OCI-LY7 (cell line): ENCODE results near the gene OR6A2. TPM values are rescaled to one million over a fixed set of nuclear protein-coding genes. Genes with fewer than 3 reads are reported as not detected.

ENCODE experiments used
- Bru-seq: library from RNA; stranded (reverse); fragments of 400-500 nt; gene quantifications from one replicate; lab custom pipeline; 2021; lab: Mats Ljungman, UMichigan
- BruChase-seq, 2 experiments: library from RNA; stranded (reverse); fragments of 400-500 nt; gene quantifications; one replicate each; lab custom pipeline; 2021; lab: Mats Ljungman, UMichigan
- BruUV-seq: library from RNA; stranded (reverse); fragments of 400-500 nt; replicated peaks from 2 replicates; lab custom pipeline; 2021; lab: Mats Ljungman, UMichigan
- CTCF ChIA-PET: fragments of 300-600 bp; sonication (Branson Sonifier 250); formaldehyde crosslinking; loops from one replicate; lab custom pipeline; 2022; ENCODE audit warnings: antibody characterized with exemption; ENCODE audit not compliant: unreplicated experiment; lab: Charles Lee
- POLR2A ChIA-PET: fragments of 300-600 bp; sonication (Branson Sonifier 250); formaldehyde crosslinking; loops from one replicate; lab custom pipeline; 2022; ENCODE audit warnings: antibody characterized with exemption; lab: Charles Lee
- DNase-seq: peaks from one replicate; pipeline ENCODE4 v3.0.0-alpha.2; 2015; ENCODE audit warnings: low spot score
- H2AFZ ChIP-seq: fragments of 200-600 bp; sonication (generic), shearing (Covaris generic); 2 replicates; pipeline ENCODE4 v1.6.1; 2014; ENCODE audit warnings: mild to moderate bottlenecking, antibody characterized with exemption, low read length, moderate library complexity
- H3K27ac ChIP-seq: fragments of 200-600 bp; sonication (generic); 2 replicates; pipeline ENCODE4 v1.5.1; 2014; ENCODE audit warnings: mixed run types, low read depth, mild to moderate bottlenecking, moderate library complexity, low read length, inconsistent platforms; ENCODE audit not compliant: poor library complexity, severe bottlenecking
- H3K36me3 ChIP-seq: fragments of 200-600 bp; sonication (generic); 2 replicates; pipeline ENCODE4 v1.6.1; 2014; ENCODE audit warnings: mild to moderate bottlenecking, antibody characterized with exemption, low read length, moderate library complexity, mixed read lengths; ENCODE audit not compliant: insufficient read depth
- H3K4me1 ChIP-seq: fragments of 200-600 bp; sonication (generic); 2 replicates; pipeline ENCODE4 v1.5.1; 2014; ENCODE audit warnings: mild to moderate bottlenecking, low read length; ENCODE audit not compliant: insufficient read depth, poor library complexity, severe bottlenecking
- H3K4me2 ChIP-seq: fragments of 200-600 bp; sonication (generic); 2 replicates; pipeline ENCODE4 v1.6.1; 2014; ENCODE audit warnings: mild to moderate bottlenecking, low read length
- H3K4me3 ChIP-seq: fragments of 200-600 bp; sonication (generic); 2 replicates; pipeline ENCODE4 v1.5.1; 2014; ENCODE audit warnings: mild to moderate bottlenecking, low read depth, low read length; ENCODE audit not compliant: poor library complexity, severe bottlenecking
- H3K79me2 ChIP-seq: fragments of 200-600 bp; sonication (generic); 2 replicates; pipeline ENCODE4 v1.6.1; 2016; ENCODE audit warnings: low read depth, mild to moderate bottlenecking, low read length, moderate library complexity, mixed read lengths; ENCODE audit not compliant: insufficient read depth
- H3K9me2 ChIP-seq: fragments of 200-600 bp; sonication (generic); 2 replicates; pipeline ENCODE4 v1.6.1; 2016; ENCODE audit warnings: mild to moderate bottlenecking, low read length, mixed read lengths; ENCODE audit not compliant: insufficient read depth
- H3K9me3 ChIP-seq: fragments of 200-600 bp; sonication (generic); 2 replicates; pipeline ENCODE4 v1.6.1; 2014; ENCODE audit warnings: mild to moderate bottlenecking, mixed run types, low read length, mixed read lengths
- H4K20me1 ChIP-seq: fragments of 200-600 bp; sonication (generic); 2 replicates; pipeline ENCODE4 v1.6.1; 2014; ENCODE audit warnings: mild to moderate bottlenecking, antibody characterized with exemption, low read length, moderate library complexity, mixed read lengths; ENCODE audit not compliant: insufficient read depth
- CTCF ChIP-seq: fragments of 200-600 bp; sonication (generic); conservative IDR thresholded peaks from 2 replicates; pipeline ENCODE4 v1.5.1; 2014; ENCODE audit warnings: mild to moderate bottlenecking, antibody characterized with exemption, low read length, moderate library complexity, mixed read lengths
- EZH2phosphoT487 ChIP-seq: fragments of 200-600 bp; sonication (generic); IDR thresholded peaks from 2 replicates; pipeline ENCODE4 v1.6.1; 2018; ENCODE audit warnings: low read depth, borderline replicate concordance, mild to moderate bottlenecking, mixed run types, antibody characterized with exemption, low read length, moderate library complexity, mixed read lengths
- intact Hi-C: fragments of 100-400 bp; cut with micrococcal nuclease; formaldehyde crosslinking; loops from one replicate; pipeline ENCODE4 v1.10.0; 2022; ENCODE audit not compliant: unreplicated experiment
- long read RNA-seq: library from polyadenylated mRNA; stranded (forward); transcript quantifications from one replicate; pipeline ENCODE4 v2.0.0, GENCODE V29; 2022
- total RNA-seq, 2 experiments: library from RNA; depleted of rRNA in 1 of 2; stranded (reverse); fragments of >200 nt in 1 of 2; shearing (Covaris generic) in 1 of 2; gene quantifications; 2 replicates each; pipeline ENCODE4 v1.2.3, GENCODE V29; 2014 to 2022

The OR6A2 gene
- total RNA-seq (2014; rRNA removed; shearing (Covaris generic)) (0.95 and 2.2 TPM in 2 replicates), total RNA-seq (2022) (2.2 and 2.4 TPM in 2 replicates), Bru-seq, nascent RNA (percentile 67 among the genes with signal in this experiment), BruChase-seq, experiment 1, labeled RNA remaining after a 6-hour chase (percentile 74 among the genes with signal in this experiment), BruChase-seq, experiment 2, labeled RNA remaining after a 2-hour chase (percentile 85 among the genes with signal in this experiment)
- long read RNA-seq, result 0 reads

- no peak within 1 kb of the TSS for H2AFZ ChIP-seq
- no peaks in the 10 kb centered on the region for H3K4me1 ChIP-seq
- no TSS peak for BruUV-seq
- no peaks in the 10 kb centered on the region for H3K79me2 ChIP-seq
- H3K9me3 ChIP-seq, result no peaks in the 10 kb centered on the region
- H3K4me3 ChIP-seq, result no peak within 1 kb of the TSS
- intact Hi-C loops, result no loop called here
- DNase-seq, result no peak
- no peak within 1 kb of the TSS for H3K4me2 ChIP-seq
- TF ChIP-seq CTCF (no peak), EZH2phosphoT487 (no peak)
- H3K27ac ChIP-seq, result no peak within 1 kb of the TSS
- no peaks in the 10 kb centered on the region for H4K20me1 ChIP-seq
- H3K36me3 ChIP-seq, result no peaks in the 10 kb centered on the region
- no peaks in the 10 kb centered on the region for H3K9me2 ChIP-seq
- CTCF ChIA-PET, result no interaction called here
- POLR2A ChIA-PET, result no interaction called here
These were observed at the start of gene OR6A2 for GRCh38 chr11:6799402-6799801. Gene OR6A2, minus strand, starts transcription at chr11:6799689. Its CDS starts 3,981 bp downstream, at chr11:6795708.

GRCh38 chr11:6845383-6845782, 45.9 kb upstream of the OR6A2 start, which contains the start of gene OR10A5:
Gene OR10A5, plus strand, starts transcription at chr11:6845683. Its CDS starts 0 bp downstream, at chr11:6845683.
- H3K79me2 ChIP-seq, result no peaks in the 10 kb centered on the region
- peaks cover 5% of the 10 kb centered on the region; the same call in 1 of the 2 replicates for H3K9me2 ChIP-seq
- H3K27ac ChIP-seq, result no peak within 1 kb of the TSS
- BruUV-seq, result no TSS peak
- intact Hi-C loops, result no loop called here
- DNase-seq, result no peak
- H4K20me1 ChIP-seq, result no peaks in the 10 kb centered on the region
- ChIA-PET CTCF (no interaction called here), POLR2A (interaction anchor here (1.5 kb wide), 1 partner anchor 12 kb away, joined by 5 read pairs; no protein-coding TSS in a partner anchor)
- H3K4me2 ChIP-seq, result no peak within 1 kb of the TSS
- no peak within 1 kb of the TSS for H2AFZ ChIP-seq
- no peaks in the 10 kb centered on the region for H3K4me1 ChIP-seq
- no peaks in the 10 kb centered on the region for H3K36me3 ChIP-seq
- H3K9me3 ChIP-seq, result no peaks in the 10 kb centered on the region
- no peak within 1 kb of the TSS for H3K4me3 ChIP-seq
- no peak for TF ChIP-seq CTCF

GRCh38 chr11:6844356-6844755, 44.9 kb upstream of the OR6A2 start:
- Histone ChIP-seq H3K4me1 (no peaks in the 10 kb centered on the region), H3K9me3 (no peaks in the 10 kb centered on the region), H3K79me2 (no peaks in the 10 kb centered on the region), H4K20me1 (no peaks in the 10 kb centered on the region), H3K4me2 (no peak overlapping the region), H3K4me3 (no peak overlapping the region), H2AFZ (no peak overlapping the region), H3K9me2 (peaks cover 5% of the 10 kb centered on the region; the same call in 1 of the 2 replicates), H3K27ac (no peak overlapping the region), H3K36me3 (no peaks in the 10 kb centered on the region)
- no peak for TF ChIP-seq CTCF
- no peak for DNase-seq
- CTCF ChIA-PET, result no interaction called here
- no TSS peak for BruUV-seq
- POLR2A ChIA-PET, result no interaction called here
- intact Hi-C loops, result no loop called here
